HCT116 (cell line): Measurements from ENCODE around the gene BSPRY.

Experiments
- CBX3 ChIP-seq: IDR thresholded peaks from 2 replicates; pipeline ENCODE4 v1.6.1; 2012; ENCODE audit warnings: low read depth
- CTCF ChIP-seq, 3 experiments: fragments of 200-600 bp in 1 of 3; sonication (generic) in 1 of 3; IDR thresholded peaks in 2 of 3; conservative IDR thresholded peaks in 1 of 3; 2 replicates each; pipeline ENCODE4 v1.5.1; 2012 to 2017; ENCODE audit warnings: low read depth in 2 of 3, low read length in 2 of 3, antibody characterized with exemption in 1 of 3, borderline replicate concordance in 1 of 3, control low read depth in 1 of 3, mild to moderate bottlenecking in 1 of 3, mixed read lengths in 1 of 3, mixed run types in 1 of 3, moderate library complexity in 1 of 3; ENCODE audit not compliant: insufficient read depth in 1 of 3
- EGR1 ChIP-seq: IDR thresholded peaks from 2 replicates; pipeline ENCODE4 v1.6.1; 2012; ENCODE audit warnings: low read depth
- ELF1 ChIP-seq: IDR thresholded peaks from 2 replicates; pipeline ENCODE4 v1.6.1; 2012; ENCODE audit warnings: low read depth, borderline replicate concordance
- EZH2 ChIP-seq: fragments of 200-600 bp; sonication (generic); IDR thresholded peaks from 2 replicates; pipeline ENCODE4 v1.6.1; 2017; ENCODE audit warnings: antibody characterized with exemption, mixed run types
- EZH2phosphoT487 ChIP-seq: fragments of 200-600 bp; IDR thresholded peaks from 2 replicates; pipeline ENCODE4 v1.6.1; 2018; ENCODE audit warnings: antibody characterized with exemption, borderline replicate concordance
- MAX ChIP-seq: IDR thresholded peaks from 2 replicates; pipeline ENCODE4 v1.6.1; 2012
- POLR2A ChIP-seq: IDR thresholded peaks from 2 replicates; pipeline ENCODE4 v1.7.0; 2011; ENCODE audit warnings: borderline replicate concordance; ENCODE audit not compliant: insufficient read depth, insufficient read length; ENCODE audit errors: extremely low read depth
- POLR2AphosphoS5 ChIP-seq: IDR thresholded peaks from 2 replicates; pipeline ENCODE4 v1.6.1; 2011; ENCODE audit warnings: mild to moderate bottlenecking, low read depth, low read length, moderate library complexity
- REST ChIP-seq: IDR thresholded peaks from 2 replicates; pipeline ENCODE4 v1.6.1; 2012; ENCODE audit warnings: low read depth
- SRF ChIP-seq: IDR thresholded peaks from 2 replicates; pipeline ENCODE4 v1.6.1; 2012; ENCODE audit warnings: low read depth
- ZFX ChIP-seq: fragments of 450-650 bp; IDR thresholded peaks from 2 replicates; pipeline ENCODE4 v1.6.1; 2017
- ZNF274 ChIP-seq: fragments of 200-500 bp; sonication (Bioruptor generic); IDR thresholded peaks from 2 replicates; pipeline ENCODE4 v1.6.1; 2014; ENCODE audit warnings: mild to moderate bottlenecking, low read depth, low read length, inconsistent platforms

- no peak for TF ChIP-seq POLR2AphosphoS5
- no peak for TF ChIP-seq CTCF (IDR thresholded peaks at IDR 0.05 in 2 of 3, conservative IDR thresholded peaks at IDR 0.05 in 1 of 3; ENCODE audit: borderline replicate concordance in 1 of 3, insufficient read depth in 1 of 3, low read depth in 2 of 3, low read length in 2 of 3)
- no peak for TF ChIP-seq EZH2
- no peak for TF ChIP-seq SRF
- no peak for TF ChIP-seq ELF1
- TF ChIP-seq EGR1 = no peak
- TF ChIP-seq CBX3 = no peak
- TF ChIP-seq REST = no peak
- TF ChIP-seq MAX = no peak
- TF ChIP-seq ZNF274 = no peak
- no peak for TF ChIP-seq POLR2A
- no peak for TF ChIP-seq EZH2phosphoT487
- TF ChIP-seq ZFX = no peak
Measured at GRCh38 chr9:113311961-113312360, 37.4 kb upstream of the BSPRY start.
